H1 (cell line): ENCODE measurements around the gene CLIP3. TPM values are rescaled to one million over a fixed set of nuclear protein-coding genes. Genes with fewer than 3 reads are reported as not detected.
A peak's percentile ranks its signal among the peaks of the same experiment; 100 is the strongest.

Experiments
- CTCF ChIA-PET: fragments of 300-600 bp; sonication (Branson Sonifier 250); formaldehyde crosslinking; loops from one replicate; lab custom pipeline; 2021; ENCODE audit not compliant: partially characterized antibody; lab: Charles Lee
- POLR2A ChIA-PET: fragments of 300-600 bp; sonication (Branson Sonifier 250); formaldehyde crosslinking; loops from one replicate; lab custom pipeline; 2021; ENCODE audit warnings: inconsistent platforms; ENCODE audit not compliant: partially characterized antibody; lab: Charles Lee
- DNase-seq, 2 experiments: peaks; one replicate each; pipeline versions ENCODE4 v3.0.0 to v3.0.0-alpha.2; 2010 to 2022; ENCODE audit warnings: low spot score in 2 of 2, low read depth in 1 of 2, mixed read lengths in 1 of 2
- FAIRE-seq: peaks from 2 replicates; lab custom pipeline; 2011; peaks lifted over from hg19 to GRCh38; lab: Jason Lieb, UNC
- H2AFZ ChIP-seq: 2 replicates; pipeline ENCODE4 v1.8.1; 2012; ENCODE audit warnings: low read length, inconsistent platforms
- H2AK5ac ChIP-seq: 2 replicates; pipeline ENCODE4 v1.6.1; 2013; ENCODE audit warnings: low read depth, low read length
- H2BK120ac ChIP-seq: replicated peaks from 2 replicates; pipeline ENCODE3; 2013; ENCODE audit warnings: low read depth, low read length, inconsistent platforms
- H2BK12ac ChIP-seq: 2 replicates; pipeline ENCODE4 v1.6.1; 2013; ENCODE audit warnings: low read depth, low read length
- H2BK15ac ChIP-seq: 2 replicates; pipeline ENCODE4 v1.6.1; 2013; ENCODE audit warnings: low read length
- H2BK20ac ChIP-seq: 2 replicates; pipeline ENCODE4 v1.6.1; 2013; ENCODE audit warnings: low read length
- H2BK5ac ChIP-seq: 2 replicates; pipeline ENCODE4 v1.6.1; 2013; ENCODE audit warnings: low read depth, low read length
- H3K14ac ChIP-seq: 2 replicates; pipeline ENCODE4 v1.6.1; 2013; ENCODE audit warnings: inconsistent platforms; ENCODE audit not compliant: insufficient read length
- H3K18ac ChIP-seq: 2 replicates; pipeline ENCODE4 v1.6.1; 2013; ENCODE audit warnings: low read length; ENCODE audit errors: extremely low read depth
- H3K23ac ChIP-seq: 2 replicates; pipeline ENCODE4 v1.6.1; 2013; ENCODE audit warnings: inconsistent platforms; ENCODE audit not compliant: insufficient read length
- H3K23me2 ChIP-seq: 2 replicates; pipeline ENCODE4 v1.6.1; 2013; ENCODE audit warnings: low read depth, low read length
- H3K27ac ChIP-seq: 2 replicates; pipeline ENCODE4 v1.6.1; 2011; ENCODE audit warnings: low read depth, low read length, inconsistent platforms
- H3K27me3 ChIP-seq, 4 experiments: replicated peaks in 1 of 4; 1 replicate in 1 of 4; 2 replicates in 3 of 4; pipeline versions ENCODE4 v1.6.1 to v1.8.1; 2011 to 2013; ENCODE audit warnings: low read length in 3 of 4, mild to moderate bottlenecking in 3 of 4, inconsistent platforms in 2 of 4, mixed read lengths in 2 of 4, moderate library complexity in 1 of 4; ENCODE audit not compliant: control insufficient read depth in 3 of 4, insufficient read depth in 3 of 4; ENCODE audit errors: extremely low read depth in 1 of 4
- H3K36me3 ChIP-seq, 4 experiments: 2 replicates each; pipeline versions ENCODE4 v1.6.1 to v1.8.1; 2011 to 2013; ENCODE audit warnings: mild to moderate bottlenecking in 4 of 4, low read length in 3 of 4, moderate library complexity in 2 of 4, control low read depth in 1 of 4, inconsistent platforms in 1 of 4; ENCODE audit not compliant: insufficient read depth in 4 of 4, control insufficient read depth in 2 of 4
- H3K4ac ChIP-seq: replicated peaks from 2 replicates; pipeline ENCODE3; 2013; ENCODE audit warnings: low read length, low read depth, mixed read lengths, inconsistent platforms; ENCODE audit not compliant: insufficient read length
- H3K4me1 ChIP-seq, 4 experiments: replicated peaks in 1 of 4; 1 replicate in 1 of 4; 2 replicates in 3 of 4; pipeline versions ENCODE4 v1.6.1 to v1.8.1; 2011 to 2013; ENCODE audit warnings: low read length in 3 of 4, inconsistent platforms in 2 of 4, mixed read lengths in 1 of 4; ENCODE audit not compliant: insufficient read depth in 4 of 4, control insufficient read depth in 3 of 4
- H3K4me2 ChIP-seq, 2 experiments: 2 replicates each; pipeline versions ENCODE4 v1.6.1 to v1.8.1; 2011 to 2013; ENCODE audit warnings: low read depth in 2 of 2, low read length in 2 of 2, control low read depth in 1 of 2, inconsistent platforms in 1 of 2, mild to moderate bottlenecking in 1 of 2; ENCODE audit not compliant: insufficient read depth in 1 of 2
- H3K4me3 ChIP-seq, 4 experiments: fragments of 200-600, 300-600 bp in 1 of 4; sonication (generic), shearing (Covaris generic), sonication (Bioruptor Twin) in 1 of 4; 2 replicates each; pipeline versions ENCODE4 v1.5.1 to v1.8.1; 2011 to 2016; ENCODE audit warnings: low read length in 4 of 4, low read depth in 3 of 4, control low read depth in 2 of 4, inconsistent platforms in 2 of 4, mild to moderate bottlenecking in 2 of 4, mixed read lengths in 1 of 4, moderate library complexity in 1 of 4; ENCODE audit not compliant: insufficient read depth in 2 of 4; ENCODE audit errors: extremely low read depth in 1 of 4
- H3K56ac ChIP-seq: replicated peaks from 2 replicates; pipeline ENCODE3; 2013; ENCODE audit warnings: low read depth, mild to moderate bottlenecking, mixed read lengths, low read length, inconsistent platforms; ENCODE audit not compliant: insufficient read length
- H3K79me1 ChIP-seq: 2 replicates; pipeline ENCODE4 v1.6.1; 2013; ENCODE audit warnings: low read depth, low read length, control low read depth
- H3K79me2 ChIP-seq, 2 experiments: 2 replicates each; pipeline versions ENCODE4 v1.6.1 to v1.8.1; 2012 to 2013; ENCODE audit warnings: low read length in 2 of 2, mild to moderate bottlenecking in 2 of 2, inconsistent platforms in 1 of 2; ENCODE audit not compliant: insufficient read depth in 2 of 2, control insufficient read depth in 1 of 2
- H3K9ac ChIP-seq, 4 experiments: replicated peaks in 1 of 4; 1 replicate in 1 of 4; 2 replicates in 3 of 4; pipeline versions ENCODE4 v1.6.1 to v1.8.1; 2011 to 2013; ENCODE audit warnings: low read depth in 3 of 4, low read length in 3 of 4, control low read depth in 2 of 4, mild to moderate bottlenecking in 2 of 4, moderate library complexity in 2 of 4, inconsistent platforms in 1 of 4; ENCODE audit errors: extremely low read depth in 1 of 4
- H3K9me3 ChIP-seq, 2 experiments: 2 replicates each; pipeline versions ENCODE4 v1.6.1 to v1.8.1; 2012 to 2013; ENCODE audit warnings: mild to moderate bottlenecking in 2 of 2, moderate library complexity in 2 of 2, control low read depth in 1 of 2, inconsistent platforms in 1 of 2, low read depth in 1 of 2, low read length in 1 of 2, mixed read lengths in 1 of 2; ENCODE audit not compliant: insufficient read depth in 2 of 2
- H4K20me1 ChIP-seq, 2 experiments: replicated peaks in 1 of 2; 2 replicates each; pipeline versions ENCODE3 to v1.8.1; 2011 to 2013; ENCODE audit warnings: inconsistent platforms in 2 of 2, low read length in 2 of 2, mild to moderate bottlenecking in 1 of 2; ENCODE audit not compliant: insufficient read depth in 2 of 2, control insufficient read depth in 1 of 2
- H4K5ac ChIP-seq: 2 replicates; pipeline ENCODE4 v1.6.1; 2013; ENCODE audit warnings: low read length, low read depth, mixed read lengths, inconsistent platforms; ENCODE audit not compliant: insufficient read length
- H4K8ac ChIP-seq: 2 replicates; pipeline ENCODE4 v1.8.0; 2013; ENCODE audit warnings: mild to moderate bottlenecking, moderate library complexity, low read length, inconsistent platforms; ENCODE audit not compliant: insufficient read depth; ENCODE audit errors: extremely low read depth
- H4K91ac ChIP-seq: replicated peaks from 2 replicates; pipeline ENCODE3; 2013; ENCODE audit warnings: low read length, mixed read lengths, inconsistent platforms; ENCODE audit not compliant: insufficient read length
- ASH2L ChIP-seq: fragments of 200-600, 300-600 bp; sonication (generic); IDR thresholded peaks from one replicate; pipeline ENCODE4 v1.7.1; 2017; ENCODE audit warnings: low read length
- CTCF ChIP-seq, 3 experiments: IDR thresholded peaks; 1 replicate in 2 of 3; 2 replicates in 1 of 3; pipeline versions ENCODE4 v1.5.1 to v1.6.1; 2011; ENCODE audit warnings: low read length in 3 of 3, mild to moderate bottlenecking in 3 of 3, inconsistent platforms in 2 of 3, low read depth in 1 of 3, moderate library complexity in 1 of 3; ENCODE audit not compliant: insufficient read depth in 1 of 3; ENCODE audit errors: control extremely low read depth in 1 of 3
- RAD21 ChIP-seq, 2 experiments: IDR thresholded peaks in 1 of 2; conservative IDR thresholded peaks in 1 of 2; 2 replicates each; pipeline ENCODE4 v1.6.1; 2011; ENCODE audit warnings: low read depth in 2 of 2, low read length in 2 of 2, improper control_type of control experiment in 1 of 2, inconsistent platforms in 1 of 2, mild to moderate bottlenecking in 1 of 2, moderate library complexity in 1 of 2
- RNF2 ChIP-seq: fragments of 200-900, 300-1000 bp; sonication (generic); IDR thresholded peaks from 2 replicates; pipeline ENCODE4 v1.7.1; 2016; ENCODE audit warnings: borderline replicate concordance, low read depth, mild to moderate bottlenecking, antibody characterized with exemption, low read length; ENCODE audit not compliant: poor library complexity, severe bottlenecking; ENCODE audit errors: missing control alignments
- WGBS, 2 experiments: shearing (Covaris generic) in 1 of 2; methylation state at CpG; one replicate each; pipeline versions ENCODE4 v1.1.6 to v1.1.7; 2013 to 2015; ENCODE audit warnings: low lambda C conversion rate in 2 of 2, mixed read lengths in 2 of 2, inconsistent platforms in 1 of 2, low coverage in 1 of 2, missing lambda C conversion rate in 1 of 2; ENCODE audit not compliant: insufficient replicate concordance in 2 of 2, insufficient coverage in 1 of 2, insufficient read length in 1 of 2; ENCODE audit errors: extremely low coverage in 1 of 2, missing lambda C conversion rate in 1 of 2; 5-methylcytosine and 5-hydroxymethylcytosine counted together
- polyA plus RNA-seq, 7 experiments: library from polyadenylated mRNA; depleted of rRNA in 3 of 7; stranded (reverse) in 5 of 7; unstranded in 2 of 7; fragments of >200 nt in 5 of 7; fragments of 200-250 nt in 2 of 7; gene quantifications; 1 replicate in 5 of 7; 2 replicates in 1 of 7; 4 replicates in 1 of 7; pipeline versions ENCODE4 v1.2.1 to v1.2.3, GENCODE V29; 2011 to 2013; ENCODE audit warnings: missing spikeins in 2 of 7, mixed read lengths in 2 of 7
- total RNA-seq: library from RNA; stranded (reverse); fragmentation: NEBNext Ultra II Directional; extraction: Animal tissue kit (Norgen Biotek cat#: 25700); gene quantifications from 2 replicates; pipeline ENCODE4 v1.2.1, GENCODE V29; 2021
- TF ChIP-seq, protein P1 (sequence below): IDR thresholded peaks from 2 replicates; pipeline ENCODE4 v1.6.1; 2012; ENCODE audit warnings: low read length, inconsistent platforms

The CLIP3 gene
- total and polyA plus RNA-seq, 2 of the 8 experiments (the other 6 are each of a cell fraction or from before 2014, with no cell fraction given) = 5.9 to 21.7 TPM

GRCh38 chr19:35993923-35994598 is 38.6 kb downstream of the CLIP3 start:
- no peak overlapping the region for H2BK5ac ChIP-seq
- no peaks in the 10 kb centered on the region for H3K27me3 ChIP-seq
- H3K79me1 ChIP-seq = peaks cover 11% of the 10 kb centered on the region
- no peaks in the 10 kb centered on the region for H3K9me3 ChIP-seq
- 79% methylated on average over 49 of the region's 49 CpGs; no CpG with 5 or more reads in 1 of the 2 experiments for WGBS, 2 experiments
- peaks cover 7% of the 10 kb centered on the region; the same call in 1 of the 2 replicates for H3K23me2 ChIP-seq
- H3K14ac ChIP-seq = no peak overlapping the region
- no peak overlapping the region for H2AK5ac ChIP-seq
- peaks cover 0 to 9% of the 10 kb centered on the region in 2 experiments; a peak in 2 of 4 replicates for H3K79me2 ChIP-seq
- no peak overlapping the region for H2BK120ac ChIP-seq
- ChIA-PET CTCF (interaction anchor here (0.6 to 2.6 kb wide), 18 partner anchors 8 to 445 kb away, joined by 3 to 18 read pairs (median 4); no protein-coding TSS in a partner anchor), POLR2A (interaction anchor here (0.6 to 1.4 kb wide), 7 partner anchors 13 to 121 kb away, joined by 3 to 5 read pairs (median 4); partner anchors contain the start of genes POLR2I and TBCB)
- DNase-seq (peak in 1 of 2 experiments; percentile 73), FAIRE-seq (no peak)
- H4K91ac ChIP-seq = no peak overlapping the region
- 0 out of 2 replicates have a peak overlapping the region, but pooled peaks have one; percentile 27 for H2BK12ac ChIP-seq
- no peak overlapping the region for H3K9ac ChIP-seq
- H2BK15ac ChIP-seq = no peak overlapping the region
- no peak overlapping the region for H4K5ac ChIP-seq
- H3K4ac ChIP-seq = no peak overlapping the region
- no peak overlapping the region for H2AFZ ChIP-seq
- H4K8ac ChIP-seq = peak overlapping the region; percentile 88
- no peak overlapping the region for H3K4me3 ChIP-seq
- H3K23ac ChIP-seq = no peak overlapping the region
- peak overlapping the region in 1 of 2 experiments; percentile 84; a peak in 1 of 4 replicates for H3K4me2 ChIP-seq
- H3K27ac ChIP-seq = no peak overlapping the region
- H3K56ac ChIP-seq = no peak overlapping the region
- no peak overlapping the region; the same call in 1 of the 2 replicates for H3K18ac ChIP-seq
- no peak overlapping the region for H2BK20ac ChIP-seq
- H3K36me3 ChIP-seq = no peaks in the 10 kb centered on the region
- peaks cover 0 to 8% of the 10 kb centered on the region in 2 experiments for H4K20me1 ChIP-seq
- H3K4me1 ChIP-seq = peaks cover 0 to 5% (median 1%) of the 10 kb centered on the region in 4 experiments; a peak in 4 of 7 replicates
- no peak for TF ChIP-seq RNF2
- TF ChIP-seq, protein P1, sequence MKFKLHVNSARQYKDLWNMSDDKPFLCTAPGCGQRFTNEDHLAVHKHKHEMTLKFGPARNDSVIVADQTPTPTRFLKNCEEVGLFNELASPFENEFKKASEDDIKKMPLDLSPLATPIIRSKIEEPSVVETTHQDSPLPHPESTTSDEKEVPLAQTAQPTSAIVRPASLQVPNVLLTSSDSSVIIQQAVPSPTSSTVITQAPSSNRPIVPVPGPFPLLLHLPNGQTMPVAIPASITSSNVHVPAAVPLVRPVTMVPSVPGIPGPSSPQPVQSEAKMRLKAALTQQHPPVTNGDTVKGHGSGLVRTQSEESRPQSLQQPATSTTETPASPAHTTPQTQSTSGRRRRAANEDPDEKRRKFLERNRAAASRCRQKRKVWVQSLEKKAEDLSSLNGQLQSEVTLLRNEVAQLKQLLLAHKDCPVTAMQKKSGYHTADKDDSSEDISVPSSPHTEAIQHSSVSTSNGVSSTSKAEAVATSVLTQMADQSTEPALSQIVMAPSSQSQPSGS = no peak
- TF ChIP-seq CTCF (IDR thresholded peaks at IDR 0.05; ENCODE audit: control extremely low read depth in 1 of 3, insufficient read depth in 1 of 3, low read depth in 1 of 3, low read length in 3 of 3) = peak; percentile 51 to 58 (median 55)
- TF ChIP-seq ASH2L = no peak
- peak; percentile 62 to 76 for TF ChIP-seq RAD21 (IDR thresholded peaks at IDR 0.05 in 1 of 2, conservative IDR thresholded peaks at IDR 0.05 in 1 of 2; ENCODE audit: low read depth in 2 of 2, low read length in 2 of 2)
